ENCODE data around the gene C3orf20.
"Not testable (repeated sequence)": the region's sequence is repeated elsewhere in the genome, so short reads cannot be mapped to it uniquely, and the experiment has no call there.

The C3orf20 gene

DNA sequence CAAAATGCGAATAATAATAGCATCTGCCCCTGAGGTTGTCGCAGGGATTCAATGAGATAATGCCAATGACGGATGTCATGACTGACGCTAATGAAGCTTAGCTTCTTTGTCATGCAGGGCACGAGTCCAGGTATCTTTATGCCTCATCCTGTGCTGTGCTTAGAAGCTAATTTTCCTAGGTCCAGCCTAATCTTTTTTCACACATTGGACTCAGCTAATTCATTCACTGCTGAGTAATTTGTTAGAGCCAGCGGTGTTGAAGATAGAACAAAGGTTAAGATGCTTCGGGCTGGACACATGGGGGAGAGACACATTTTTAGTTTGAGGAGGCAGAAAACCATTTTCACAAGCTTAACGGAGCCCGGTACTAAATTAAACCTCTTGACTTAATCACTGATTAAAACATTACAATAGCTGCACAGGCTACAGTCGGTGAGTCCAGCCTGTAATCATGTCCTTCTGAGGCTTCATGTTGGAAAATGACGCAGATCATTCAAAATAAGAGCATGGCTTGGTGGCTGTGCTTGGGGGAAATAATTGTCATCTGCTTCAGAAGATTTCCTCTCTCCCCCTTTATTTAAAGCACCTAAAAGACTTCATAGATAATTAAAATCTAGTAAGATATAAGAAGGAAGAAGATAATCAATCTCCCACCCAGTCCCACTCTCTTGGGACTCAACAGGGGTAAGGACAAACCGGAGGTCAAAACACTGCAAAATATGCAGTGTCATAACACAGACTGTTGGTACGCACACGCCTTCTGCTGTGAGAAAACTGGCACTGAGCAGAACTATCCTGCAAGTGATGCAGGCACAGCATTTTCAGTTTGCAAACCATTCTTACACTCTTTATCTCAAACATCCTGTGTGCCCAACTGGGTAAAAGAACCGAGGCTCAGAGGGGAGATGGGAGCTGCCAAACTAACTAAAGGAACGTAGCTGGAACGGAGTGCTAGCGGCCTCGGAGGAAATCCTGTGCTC lies 26.7 kb upstream of the C3orf20 start:
- no peak for FAIRE-seq
- DNase-seq (ENCODE audit: insufficient read length, low spot score): no peak

DNA sequence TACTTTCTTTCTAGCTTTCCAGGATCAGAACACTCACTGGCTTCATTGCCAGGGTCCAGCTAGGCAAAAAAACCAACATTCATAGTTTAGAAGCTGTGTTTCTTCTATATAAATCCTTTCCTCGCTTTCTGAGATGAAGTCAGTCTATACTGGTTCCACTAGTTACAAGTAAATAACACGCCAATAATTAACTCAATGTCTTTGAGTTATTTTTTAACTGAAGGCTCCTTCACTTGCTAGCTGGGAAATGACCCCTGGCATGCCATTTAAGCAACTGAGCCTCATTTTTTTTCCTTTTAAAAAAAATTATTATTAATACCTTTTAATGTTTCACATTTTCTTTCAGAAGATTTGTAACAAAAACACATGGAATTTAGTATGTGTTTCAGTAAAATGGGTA lies 25.5 kb upstream of the C3orf20 start:
- FAIRE-seq: no peak

DNA sequence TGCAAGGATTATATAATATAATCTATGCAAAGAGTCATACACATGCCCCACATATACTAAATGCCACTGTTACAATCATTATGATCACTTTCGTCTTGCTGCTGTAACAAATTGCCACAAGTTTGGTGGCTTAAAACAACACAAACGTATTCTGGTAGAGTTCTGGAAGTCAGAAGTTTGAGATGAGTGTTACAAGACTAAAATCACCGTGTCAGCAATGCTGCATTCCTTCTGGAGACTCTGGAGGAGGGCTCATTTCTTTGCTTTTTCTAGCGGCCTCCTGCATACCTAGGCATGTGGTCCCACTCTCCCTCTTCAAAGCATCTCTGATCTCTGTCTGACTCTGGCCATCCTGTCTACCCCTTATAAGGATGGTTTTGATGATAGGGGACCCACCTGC lies 24.7 kb upstream of the C3orf20 start:
- no peak for DNase-seq (ENCODE audit: insufficient read length, low spot score)
- FAIRE-seq: no peak

More for the DNA sequence above, 25.5 kb upstream of the C3orf20 start:
- no peak for DNase-seq (ENCODE audit: insufficient read length, low spot score)

DNA sequence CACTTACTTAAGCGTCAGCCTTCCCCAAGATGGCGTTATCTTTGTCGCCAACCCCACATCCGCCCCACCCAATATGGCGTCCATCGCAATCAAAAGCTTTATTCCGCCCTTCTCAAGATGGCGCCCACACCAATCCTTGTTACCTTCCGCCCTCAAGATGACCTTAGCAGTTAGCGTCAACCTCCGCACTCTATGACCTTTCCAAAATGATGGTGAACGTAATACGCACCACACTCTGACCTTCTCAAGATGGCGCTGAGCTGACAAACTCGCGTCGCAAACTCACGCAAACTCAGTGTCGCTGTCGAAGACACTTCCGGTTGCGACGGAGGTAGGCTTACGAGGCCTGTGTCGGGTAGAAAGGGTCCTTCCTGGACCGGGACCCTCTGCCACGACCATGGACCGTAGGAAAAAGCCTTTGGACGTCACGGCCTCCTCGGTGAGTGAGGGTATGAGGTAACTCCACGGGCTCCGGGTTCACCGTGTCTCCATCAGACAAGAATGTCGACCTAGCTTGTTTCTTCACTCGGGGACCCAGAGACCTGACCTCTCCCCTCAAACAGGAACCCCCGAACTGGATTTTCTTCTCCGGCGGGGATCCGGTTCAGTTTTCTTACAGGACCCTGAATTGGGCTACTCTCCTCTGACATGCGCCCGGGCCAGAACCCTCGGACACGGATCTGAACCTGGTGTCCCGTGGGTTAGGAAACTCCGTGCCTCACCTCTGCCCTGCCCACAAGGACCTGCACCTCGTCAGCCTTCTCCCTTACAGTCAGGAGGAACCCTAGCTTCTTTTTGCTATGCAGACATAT lies 23.3 kb upstream of the C3orf20 start, which contains the start of gene CCDC174:
Gene CCDC174 (plus strand): TSS at position 323 of the 812 bp plus-strand sequence. CDS start 75 bp downstream, at position 398.
- DNase-seq (ENCODE audit: insufficient read length, low spot score): peak; percentile 80
- peak; percentile 99 for FAIRE-seq

DNA sequence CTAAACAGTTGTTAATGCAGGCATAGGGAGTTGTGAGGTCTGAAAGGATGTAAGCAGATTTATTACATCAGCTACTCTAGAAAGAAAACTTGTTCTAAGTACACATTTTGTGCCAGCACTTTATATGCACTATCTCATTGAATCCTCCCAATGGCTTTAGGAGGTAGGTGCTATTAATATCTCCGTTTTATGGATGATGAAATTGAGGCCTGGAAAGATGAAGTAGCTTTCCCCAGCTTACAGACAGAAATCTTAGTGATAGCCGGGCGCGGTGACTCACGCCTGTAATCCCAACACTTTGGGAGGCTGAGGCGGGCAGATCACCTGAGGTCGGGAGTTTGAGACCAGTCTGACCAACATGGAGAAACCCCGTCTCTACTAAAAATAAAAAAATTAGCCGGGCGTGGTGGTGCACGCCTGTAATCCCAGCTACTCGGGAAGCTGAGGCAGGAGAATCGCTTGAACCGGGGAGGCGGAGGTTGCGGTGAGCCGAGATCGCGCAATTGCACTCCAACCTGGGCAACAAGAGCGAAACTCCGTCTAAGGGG lies 22.5 kb upstream of the C3orf20 start:
- not testable (repeated sequence) for DNase-seq (ENCODE audit: insufficient read length, low spot score); FAIRE-seq

DNA sequence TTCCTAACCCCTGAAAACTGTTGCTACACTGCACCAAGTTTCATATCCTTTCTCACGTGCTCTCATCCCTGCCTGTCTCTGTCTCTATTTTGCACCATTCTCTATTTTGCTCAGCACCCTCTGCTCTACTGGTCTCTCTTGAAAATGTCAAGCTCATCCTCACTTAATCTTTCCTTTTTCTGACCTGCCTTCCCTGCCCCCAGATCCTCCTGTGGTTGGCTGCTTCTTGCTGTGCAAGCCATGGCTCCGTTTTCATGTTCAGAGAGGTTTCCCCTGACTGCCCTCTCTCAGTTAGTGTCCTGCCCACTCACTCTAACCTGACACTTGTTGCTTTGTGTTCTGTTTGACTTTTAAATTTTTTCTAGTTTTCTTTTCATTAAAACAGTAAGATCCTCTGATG lies 17.4 kb upstream of the C3orf20 start:
- FAIRE-seq (no peak), DNase-seq (ENCODE audit: insufficient read length, low spot score) (no peak)

DNA sequence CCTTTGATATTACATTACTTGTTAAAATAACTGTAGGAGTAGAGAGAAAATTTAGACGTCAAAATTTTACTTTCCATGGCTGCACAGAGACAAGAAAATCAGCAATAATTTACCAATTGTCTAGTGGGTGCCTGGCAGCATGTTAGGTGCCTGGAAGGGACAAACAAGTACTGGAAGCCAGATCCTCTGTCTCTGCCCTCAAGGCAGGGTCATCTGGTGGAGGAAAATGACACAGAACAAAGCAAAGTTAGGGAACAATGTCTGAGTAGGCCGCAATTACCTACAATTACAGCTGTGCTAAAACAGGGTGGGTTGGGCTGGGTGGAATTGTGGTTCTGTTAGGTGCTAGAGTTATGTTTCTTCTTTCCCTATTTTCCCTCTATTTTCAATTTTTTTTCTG lies 16.0 kb upstream of the C3orf20 start:
- FAIRE-seq: no peak
- DNase-seq (ENCODE audit: insufficient read length, low spot score): no peak

DNA sequence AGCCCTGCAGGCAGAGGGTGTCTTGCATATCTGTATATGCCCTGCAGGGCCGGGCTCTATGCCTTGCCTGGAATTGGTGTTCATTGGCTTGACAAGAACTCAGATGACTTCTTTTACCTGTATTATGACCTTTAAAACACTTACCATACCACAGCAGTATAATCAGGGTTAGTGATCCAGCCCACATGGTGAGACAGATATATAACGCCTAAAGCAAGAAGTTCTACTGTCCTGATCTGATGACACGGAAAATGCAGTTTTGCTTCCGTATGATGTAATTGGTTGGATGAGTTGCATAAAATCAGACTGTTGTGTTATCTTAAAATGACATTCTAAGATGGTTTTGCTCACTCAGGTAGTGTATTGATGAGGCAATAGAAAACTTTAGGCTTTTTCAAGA lies 14.0 kb upstream of the C3orf20 start:
- FAIRE-seq: no peak
- no peak for DNase-seq (ENCODE audit: insufficient read length, low spot score)

DNA sequence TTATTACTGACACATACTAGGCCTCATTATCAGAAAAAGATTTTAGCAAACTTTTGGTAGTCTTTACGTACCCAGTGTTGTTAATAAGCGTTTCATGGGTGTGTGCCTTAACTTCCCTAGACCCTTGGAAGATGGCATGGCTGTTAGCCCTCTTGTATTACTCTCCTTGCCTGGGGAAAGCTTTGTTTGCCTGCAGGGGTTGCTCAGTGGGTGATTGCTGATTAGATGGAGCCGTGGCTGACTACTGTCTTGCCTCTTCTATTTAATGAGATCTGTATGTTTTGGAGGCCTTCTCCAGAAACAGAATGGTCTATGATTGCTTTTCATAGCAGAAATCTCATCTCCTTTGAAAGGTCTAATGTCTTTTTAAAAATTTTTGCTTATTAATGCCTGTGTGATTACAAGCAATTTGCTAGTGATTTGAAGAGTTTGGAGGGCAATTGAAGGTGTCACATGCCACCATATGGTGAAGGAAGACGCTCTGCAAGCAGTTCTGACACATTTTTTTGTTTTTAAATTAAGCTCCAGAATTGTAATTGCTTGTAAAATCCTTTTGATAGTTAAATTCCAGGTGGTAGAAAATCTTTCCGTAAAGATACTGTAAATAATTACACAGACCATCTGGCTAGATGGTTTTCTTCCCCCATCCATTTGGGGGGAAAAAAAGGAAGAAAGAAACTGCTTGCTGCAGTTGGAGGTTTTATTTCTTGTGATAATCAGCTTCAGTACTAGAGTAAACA lies 11.4 kb upstream of the C3orf20 start:
- no peak for DNase-seq (ENCODE audit: insufficient read length, low spot score)

DNA sequence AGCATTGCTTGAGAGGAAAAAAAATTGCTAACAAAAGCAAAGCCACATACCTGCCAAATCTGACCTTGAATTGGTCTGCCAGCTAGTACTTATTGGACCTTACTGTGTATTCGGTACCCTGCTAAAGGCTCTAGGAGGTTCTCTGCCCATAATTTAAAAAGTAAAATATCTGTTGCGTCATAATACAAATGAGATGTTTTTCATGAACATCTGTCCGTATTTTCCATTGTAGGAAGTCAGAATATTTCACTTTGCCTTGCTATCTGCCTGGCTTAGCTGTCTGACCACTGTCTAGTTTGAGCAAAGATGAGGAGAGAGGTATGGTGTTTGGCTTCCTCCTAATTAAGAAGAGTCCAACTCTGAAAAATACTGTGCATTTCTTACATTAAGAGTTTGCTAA lies 10.8 kb upstream of the C3orf20 start:
- DNase-seq (ENCODE audit: insufficient read length, low spot score) (no peak), FAIRE-seq (no peak)

More for the DNA sequence above, 11.4 kb upstream of the C3orf20 start:
- no peak for FAIRE-seq

DNA sequence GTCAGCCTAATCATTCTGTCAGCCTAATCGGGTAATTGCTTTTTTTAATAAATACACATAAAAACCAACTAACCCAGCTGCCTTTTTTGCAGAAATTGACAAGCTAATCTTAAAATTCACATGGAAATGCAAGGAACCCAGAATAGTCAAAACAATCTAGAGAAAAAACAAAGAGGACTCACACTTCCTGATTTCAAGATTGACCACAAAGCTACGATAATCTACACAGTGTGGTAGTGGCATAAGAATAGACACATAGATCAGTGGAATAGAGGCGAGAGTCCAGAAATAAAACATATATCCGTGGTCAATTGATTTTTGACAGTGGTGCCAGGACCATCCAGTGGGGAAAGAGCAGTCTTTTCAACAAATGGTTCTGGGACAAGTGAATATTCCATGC lies 2.4 kb upstream of the C3orf20 start:
- DNase-seq (ENCODE audit: insufficient read length, low spot score) (no peak), FAIRE-seq (no peak)

DNA sequence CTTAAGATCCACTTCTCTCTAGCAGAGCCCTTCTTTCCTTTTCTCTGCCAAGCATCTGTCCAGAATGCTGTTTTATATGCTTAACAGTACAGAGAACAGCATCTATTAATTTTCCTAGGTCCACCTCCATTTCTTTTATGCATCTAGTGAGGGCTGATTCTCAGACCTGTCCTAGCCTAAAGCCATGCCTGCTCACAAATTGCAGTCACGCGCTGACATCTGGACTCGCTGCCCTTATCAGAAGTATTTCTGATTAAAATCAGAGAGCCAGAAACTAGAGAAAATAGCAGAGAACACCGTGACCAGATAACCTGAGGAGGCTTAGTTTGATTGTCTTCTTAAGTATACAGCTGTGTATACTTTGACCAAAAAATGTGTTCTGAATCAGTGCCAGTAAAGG lies 1.9 kb downstream of the C3orf20 start:
- FAIRE-seq (no peak), DNase-seq (ENCODE audit: insufficient read length, low spot score) (no peak)

DNA sequence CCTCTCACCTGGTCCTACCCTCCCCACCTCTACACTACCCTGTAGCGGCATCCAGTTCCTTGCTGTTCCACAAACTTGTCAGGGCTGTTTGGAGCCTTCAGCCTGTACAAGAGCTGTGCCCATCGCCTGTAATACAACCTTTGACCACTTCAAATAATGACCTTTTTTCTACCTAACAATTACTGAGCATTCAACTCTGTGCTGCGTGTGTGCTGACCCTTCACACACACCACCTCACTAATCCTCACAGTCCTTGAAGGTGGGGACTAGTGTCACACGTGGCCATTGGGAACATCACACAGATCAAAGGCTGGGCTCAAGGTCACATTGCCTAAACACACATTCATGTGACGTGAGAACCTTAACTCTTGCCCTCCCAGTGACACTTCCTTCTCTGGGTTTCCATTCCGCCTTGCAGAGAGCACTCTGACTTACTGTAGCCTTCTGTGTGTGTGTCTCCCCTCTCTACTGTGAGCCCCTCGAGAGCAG lies 3.1 kb downstream of the C3orf20 start:
- DNase-seq (ENCODE audit: insufficient read length, low spot score): no peak
- no peak for FAIRE-seq

DNA sequence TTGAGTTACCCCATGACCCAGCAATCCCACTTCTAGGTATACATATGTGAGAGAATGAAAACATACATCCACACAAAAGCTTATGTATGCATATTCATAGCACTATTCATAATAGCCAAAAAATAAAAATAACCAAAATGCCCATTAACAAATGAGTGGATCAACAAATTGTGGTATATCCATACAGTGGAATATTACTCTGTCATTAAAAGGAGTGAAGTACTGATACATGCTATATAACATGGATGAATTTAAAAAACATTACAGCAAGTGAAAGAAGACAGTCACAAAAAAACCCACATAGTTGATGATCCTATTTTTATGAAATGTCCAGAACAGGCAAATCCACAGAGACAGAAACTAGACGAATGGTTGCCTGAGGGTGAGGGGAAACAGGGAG lies 5.2 kb downstream of the C3orf20 start:
- no peak for FAIRE-seq
- DNase-seq (ENCODE audit: insufficient read length, low spot score): no peak

DNA sequence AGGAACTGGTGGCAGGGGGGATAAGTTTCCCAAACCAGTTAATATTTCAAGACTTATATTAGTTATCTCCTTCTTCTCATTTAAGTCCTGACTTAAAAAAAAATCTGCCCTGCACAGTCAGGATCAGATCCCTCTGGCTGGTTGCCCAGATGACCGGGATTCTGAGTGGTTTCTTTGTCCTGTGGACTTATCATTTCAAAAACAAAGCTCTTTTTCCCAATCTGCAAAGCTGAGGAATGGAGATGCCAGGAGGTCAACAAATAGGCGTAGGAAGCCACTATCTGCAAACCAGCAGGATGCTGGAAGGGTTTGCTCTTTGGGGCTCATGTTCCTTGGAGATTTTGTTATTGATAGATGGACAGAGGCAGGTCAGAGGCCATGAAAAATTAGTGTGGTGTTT lies 5.8 kb downstream of the C3orf20 start:
- DNase-seq (ENCODE audit: insufficient read length, low spot score) (no peak), FAIRE-seq (no peak)

DNA sequence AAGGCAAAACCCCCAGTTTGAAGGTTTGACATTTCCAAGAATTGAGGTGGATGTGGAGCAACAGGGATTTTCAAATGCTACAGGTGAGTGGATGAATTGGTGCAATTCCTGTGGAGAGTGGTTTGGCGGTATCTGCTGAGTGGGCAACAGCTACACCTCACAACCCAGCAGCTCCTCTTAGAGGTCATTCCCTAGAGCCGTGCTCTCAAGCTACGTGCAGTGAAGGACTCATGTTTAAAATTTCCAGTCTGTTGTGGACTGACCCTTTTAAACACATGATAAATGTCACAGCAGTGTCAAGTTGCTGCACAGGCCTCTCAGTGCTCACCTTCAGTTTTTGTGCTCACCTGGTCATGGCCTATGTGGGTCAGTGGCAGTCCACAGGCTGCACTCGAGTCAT lies 9.5 kb downstream of the C3orf20 start:
- FAIRE-seq: no peak

DNA sequence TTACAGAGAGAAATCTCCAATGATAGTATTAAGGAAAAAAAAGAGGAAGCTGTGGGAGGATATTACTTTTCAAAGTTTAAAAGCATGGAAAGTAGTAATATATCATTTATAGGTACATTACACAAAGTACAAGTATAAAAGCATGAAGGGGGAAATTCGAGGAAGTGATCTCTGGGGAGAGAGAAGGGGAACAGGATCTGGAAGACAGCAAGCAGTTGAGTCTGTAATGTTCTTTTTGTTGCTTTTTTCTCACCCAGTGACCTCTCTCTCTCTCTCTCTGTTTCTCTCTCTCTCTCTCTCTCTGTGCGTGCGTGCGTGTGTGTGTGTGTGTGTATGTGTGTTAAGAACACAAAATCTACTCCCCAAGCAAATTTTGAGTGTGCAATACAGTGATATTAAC lies 10.2 kb downstream of the C3orf20 start:
- FAIRE-seq (no peak), DNase-seq (ENCODE audit: insufficient read length, low spot score) (no peak)

More for the DNA sequence above, 9.5 kb downstream of the C3orf20 start:
- no peak for DNase-seq (ENCODE audit: insufficient read length, low spot score)

DNA sequence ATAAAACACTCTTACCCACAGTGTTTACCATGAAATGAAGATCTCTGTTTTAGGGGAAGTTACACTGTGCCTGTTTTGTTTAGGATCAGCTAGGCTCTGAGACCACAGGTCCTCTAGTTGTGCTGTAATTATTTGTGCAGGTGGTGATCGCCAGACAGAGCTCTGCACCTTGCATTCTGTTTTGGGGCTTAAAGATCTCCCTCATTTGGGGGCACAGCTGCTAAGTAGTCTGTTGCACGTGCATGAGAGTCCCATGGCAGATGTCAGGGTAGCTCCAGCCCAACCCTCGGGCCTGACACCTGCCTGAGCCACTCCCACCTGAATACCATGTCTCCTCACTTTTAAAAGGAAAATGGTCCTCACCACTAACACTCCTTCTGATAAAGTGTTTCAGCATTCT lies 12.4 kb downstream of the C3orf20 start:
- FAIRE-seq (no peak), DNase-seq (ENCODE audit: insufficient read length, low spot score) (no peak)

DNA sequence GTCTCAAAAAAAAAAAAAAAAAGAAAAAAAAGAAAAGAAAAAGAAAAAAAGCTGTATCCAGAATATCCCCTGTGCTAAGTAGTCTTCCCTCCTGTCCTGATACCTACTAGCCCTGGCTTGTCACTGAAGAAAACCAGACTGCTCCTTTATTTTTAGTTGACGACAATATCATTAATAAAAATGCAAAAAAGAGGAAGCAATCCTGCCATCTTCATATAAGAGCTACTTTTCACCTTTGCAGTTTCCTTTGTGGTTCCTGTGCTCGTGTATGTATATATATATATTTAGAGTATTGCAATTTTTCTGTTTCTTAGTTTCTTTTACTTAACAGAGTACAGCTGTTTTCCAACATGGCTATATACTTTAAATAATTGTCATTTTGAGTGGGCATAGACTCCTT lies 13.6 kb downstream of the C3orf20 start:
- DNase-seq (ENCODE audit: insufficient read length, low spot score): no peak
- FAIRE-seq: peak; percentile 67

DNA sequence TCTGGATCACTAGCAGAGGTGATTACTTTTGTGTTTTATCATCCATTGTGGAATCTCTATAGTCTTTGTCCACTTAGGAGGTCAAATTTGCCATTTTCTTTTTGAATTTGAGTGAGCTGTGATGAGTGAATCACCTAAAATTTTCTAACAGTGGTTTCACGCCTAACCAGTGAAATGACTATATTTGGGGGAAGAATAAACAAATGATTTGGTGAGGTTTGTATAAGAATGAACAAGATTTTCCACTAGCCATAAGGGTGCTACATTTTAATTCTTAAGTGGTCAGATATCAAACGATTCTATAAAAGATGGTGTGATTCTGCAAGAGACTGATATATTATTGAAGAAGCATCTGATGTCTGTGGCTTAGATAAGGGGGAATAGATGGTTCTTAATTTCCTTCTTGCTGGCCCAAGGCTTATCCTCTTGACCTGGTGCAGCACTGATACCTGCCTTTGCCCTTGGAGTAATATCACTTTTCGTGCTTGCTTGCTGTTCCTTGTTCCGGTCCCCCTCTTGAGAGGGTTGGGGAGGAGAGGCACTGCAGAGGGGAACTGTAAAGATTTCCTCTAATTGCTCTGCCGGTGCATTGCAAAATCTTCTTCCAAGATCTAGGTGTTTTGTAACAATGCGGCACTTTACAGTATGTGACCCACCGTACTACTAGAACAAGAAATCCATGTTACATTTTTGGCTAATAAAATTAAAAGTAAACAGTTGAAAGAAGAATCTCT lies 14.5 kb downstream of the C3orf20 start:
- peak; percentile 57 for FAIRE-seq
- DNase-seq (ENCODE audit: insufficient read length, low spot score): no peak
